ENCODE results near the gene CHCHD2.

Gene CHCHD2

GRCh38 chr7:56063882-56064625 lies 42.2 kb downstream of the CHCHD2 start, which contains the start of gene SUMF2:
TSS of gene SUMF2 (plus strand) at chr7:56064286. CDS start at chr7:56064312, 26 bp downstream.
- Histone ChIP-seq H3K4me3 (ENCODE audit: low read depth in 1 of 5, low read length in 5 of 5) (peak within 1 kb of the TSS; percentile 72 to 89 (median 84)), H3K9me3 (ENCODE audit: control insufficient read depth in 5 of 5, low read length in 5 of 5) (no peaks in the 10 kb centered on the region), H3K9ac (ENCODE audit: low read length in 5 of 5) (peak within 1 kb of the TSS in 4 of 5 donors; percentile 72 to 87 (median 80)), H3K27ac (ENCODE audit: low read depth, low read length) (peak within 1 kb of the TSS; percentile 92), H3K36me3 (ENCODE audit: control insufficient read depth in 5 of 5, insufficient read depth in 5 of 5, low read length in 5 of 5) (peaks cover 31 to 47% (median 33%) of the 10 kb centered on the region in 5 donors), H3K4me1 (ENCODE audit: control insufficient read depth in 5 of 5, insufficient read depth in 5 of 5, low read length in 5 of 5) (peaks cover 0 to 14% (median 12%) of the 10 kb centered on the region in 5 donors), H3K27me3 (ENCODE audit: control insufficient read depth in 5 of 5, insufficient read depth in 4 of 5, low read length in 5 of 5) (no peaks in the 10 kb centered on the region)

- peaks cover 33 to 47% (median 37%) of the 10 kb centered on the region in 5 donors for H3K36me3 ChIP-seq (ENCODE audit: control insufficient read depth in 5 of 5, insufficient read depth in 5 of 5, low read length in 5 of 5)
- peak overlapping the region; percentile 92 for H3K27ac ChIP-seq (ENCODE audit: low read depth, low read length)
- peak overlapping the region in 4 of 5 donors; percentile 59 to 81 (median 76) for H3K9ac ChIP-seq (ENCODE audit: low read length in 5 of 5)
Measured at GRCh38 chr7:56063500-56063881, 42.8 kb downstream of the CHCHD2 start.

GRCh38 chr7:56062382-56062781 lies 43.9 kb downstream of the CHCHD2 start:
- Histone ChIP-seq H3K4me1 (ENCODE audit: control insufficient read depth in 5 of 5, insufficient read depth in 5 of 5, low read length in 5 of 5) (peaks cover 0 to 14% (median 12%) of the 10 kb centered on the region in 5 donors), H3K9ac (ENCODE audit: low read length in 5 of 5) (no peak overlapping the region), H3K27ac (ENCODE audit: low read depth, low read length) (no peak overlapping the region), H3K4me3 (ENCODE audit: low read depth in 1 of 5, low read length in 5 of 5) (no peak overlapping the region), H3K36me3 (ENCODE audit: control insufficient read depth in 5 of 5, insufficient read depth in 5 of 5, low read length in 5 of 5) (peaks cover 42 to 56% (median 45%) of the 10 kb centered on the region in 5 donors), H3K27me3 (ENCODE audit: control insufficient read depth in 5 of 5, insufficient read depth in 4 of 5, low read length in 5 of 5) (no peaks in the 10 kb centered on the region), H3K9me3 (ENCODE audit: control insufficient read depth in 5 of 5, low read length in 5 of 5) (no peaks in the 10 kb centered on the region)

More at GRCh38 chr7:56063500-56063881, 42.8 kb downstream of the CHCHD2 start:
- no peaks in the 10 kb centered on the region for H3K9me3 ChIP-seq (ENCODE audit: control insufficient read depth in 5 of 5, low read length in 5 of 5)
- H3K27me3 ChIP-seq (ENCODE audit: control insufficient read depth in 5 of 5, insufficient read depth in 4 of 5, low read length in 5 of 5): no peaks in the 10 kb centered on the region
- H3K4me3 ChIP-seq (ENCODE audit: low read depth in 1 of 5, low read length in 5 of 5): peak overlapping the region; percentile 72 to 89 (median 84)
- peaks cover 0 to 14% (median 12%) of the 10 kb centered on the region in 5 donors for H3K4me1 ChIP-seq (ENCODE audit: control insufficient read depth in 5 of 5, insufficient read depth in 5 of 5, low read length in 5 of 5)

GRCh38 chr7:56053993-56054392 lies 52.3 kb downstream of the CHCHD2 start:
- Histone ChIP-seq H3K9ac (ENCODE audit: low read length in 5 of 5) (no peak overlapping the region), H3K9me3 (ENCODE audit: control insufficient read depth in 5 of 5, low read length in 5 of 5) (no peaks in the 10 kb centered on the region), H3K4me3 (ENCODE audit: low read depth in 1 of 5, low read length in 5 of 5) (no peak overlapping the region), H3K27ac (ENCODE audit: low read depth, low read length) (no peak overlapping the region), H3K27me3 (ENCODE audit: control insufficient read depth in 5 of 5, insufficient read depth in 4 of 5, low read length in 5 of 5) (no peaks in the 10 kb centered on the region), H3K36me3 (ENCODE audit: control insufficient read depth in 5 of 5, insufficient read depth in 5 of 5, low read length in 5 of 5) (peaks cover 33 to 58% (median 36%) of the 10 kb centered on the region in 5 donors), H3K4me1 (ENCODE audit: control insufficient read depth in 5 of 5, insufficient read depth in 5 of 5, low read length in 5 of 5) (peaks cover 0 to 26% (median 22%) of the 10 kb centered on the region in 5 donors)

GRCh38 chr7:56053379-56053778 lies 52.9 kb downstream of the CHCHD2 start:
- no peak overlapping the region for H3K27ac ChIP-seq (ENCODE audit: low read depth, low read length)
- H3K27me3 ChIP-seq (ENCODE audit: control insufficient read depth in 5 of 5, insufficient read depth in 4 of 5, low read length in 5 of 5): no peaks in the 10 kb centered on the region
- no peaks in the 10 kb centered on the region for H3K9me3 ChIP-seq (ENCODE audit: control insufficient read depth in 5 of 5, low read length in 5 of 5)
- peak overlapping the region in 1 of 5 donors; percentile 22 for H3K9ac ChIP-seq (ENCODE audit: low read length in 5 of 5)
- H3K36me3 ChIP-seq (ENCODE audit: control insufficient read depth in 5 of 5, insufficient read depth in 5 of 5, low read length in 5 of 5): peaks cover 27 to 52% (median 30%) of the 10 kb centered on the region in 5 donors
- H3K4me1 ChIP-seq (ENCODE audit: control insufficient read depth in 5 of 5, insufficient read depth in 5 of 5, low read length in 5 of 5): peaks cover 0 to 26% (median 22%) of the 10 kb centered on the region in 5 donors
- H3K4me3 ChIP-seq (ENCODE audit: low read depth in 1 of 5, low read length in 5 of 5): no peak overlapping the region
